PFSK-1 (cell line): ENCODE data around the gene CD34.

Experiments
- FOXP2 ChIP-seq: optimal IDR thresholded peaks from 2 replicates; pipeline ENCODE3; 2011; ENCODE audit warnings: borderline replicate concordance, control low read depth, inconsistent platforms; ENCODE audit not compliant: insufficient read depth; ENCODE audit errors: extremely low read length, extremely low read depth
- POLR2AphosphoS5 ChIP-seq: IDR thresholded peaks from 2 replicates; pipeline ENCODE4 v1.6.1; 2012; ENCODE audit warnings: low read depth, mild to moderate bottlenecking, control low read depth, low read length, moderate library complexity
- SIN3A ChIP-seq: IDR thresholded peaks from 2 replicates; pipeline ENCODE4 v1.6.1; 2012; ENCODE audit warnings: mild to moderate bottlenecking, low read length, moderate library complexity, borderline replicate concordance; ENCODE audit not compliant: insufficient read depth
- TAF1 ChIP-seq: IDR thresholded peaks from 2 replicates; pipeline ENCODE4 v1.6.1; 2012; ENCODE audit warnings: low read length, control low read depth, borderline replicate concordance; ENCODE audit not compliant: insufficient read depth
- TF ChIP-seq, protein P1 (sequence below), 2 experiments: IDR thresholded peaks; 2 replicates each; pipeline versions ENCODE4 v1.6.1 to v1.8.0; 2011 to 2012; ENCODE audit warnings: low read depth in 2 of 2, low read length in 2 of 2, control low read depth in 1 of 2, inconsistent platforms in 1 of 2, mild to moderate bottlenecking in 1 of 2, moderate library complexity in 1 of 2; ENCODE audit not compliant: insufficient read depth in 1 of 2

DNA sequence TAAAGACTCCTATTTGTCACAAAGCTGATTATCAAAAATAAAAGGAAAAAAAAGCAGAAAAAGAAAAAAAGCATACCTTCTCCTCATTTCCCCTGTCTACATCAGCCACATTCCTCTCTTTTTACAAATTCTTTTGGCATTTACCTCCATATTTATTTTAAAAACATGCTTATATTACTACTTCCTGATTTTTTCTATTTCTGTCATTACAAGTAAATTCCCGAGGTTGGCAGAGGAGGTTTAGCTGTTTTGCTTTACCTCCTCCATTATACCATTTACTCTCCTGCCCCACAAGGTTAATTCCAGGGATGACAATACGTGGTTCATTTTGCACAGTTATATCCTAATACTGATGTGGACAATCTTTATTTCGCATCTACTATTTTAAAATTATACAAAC lies 26.3 kb upstream of the CD34 start:
- TF ChIP-seq TAF1 (no peak), FOXP2 (no peak), POLR2AphosphoS5 (no peak), SIN3A (no peak)
- TF ChIP-seq, protein P1, sequence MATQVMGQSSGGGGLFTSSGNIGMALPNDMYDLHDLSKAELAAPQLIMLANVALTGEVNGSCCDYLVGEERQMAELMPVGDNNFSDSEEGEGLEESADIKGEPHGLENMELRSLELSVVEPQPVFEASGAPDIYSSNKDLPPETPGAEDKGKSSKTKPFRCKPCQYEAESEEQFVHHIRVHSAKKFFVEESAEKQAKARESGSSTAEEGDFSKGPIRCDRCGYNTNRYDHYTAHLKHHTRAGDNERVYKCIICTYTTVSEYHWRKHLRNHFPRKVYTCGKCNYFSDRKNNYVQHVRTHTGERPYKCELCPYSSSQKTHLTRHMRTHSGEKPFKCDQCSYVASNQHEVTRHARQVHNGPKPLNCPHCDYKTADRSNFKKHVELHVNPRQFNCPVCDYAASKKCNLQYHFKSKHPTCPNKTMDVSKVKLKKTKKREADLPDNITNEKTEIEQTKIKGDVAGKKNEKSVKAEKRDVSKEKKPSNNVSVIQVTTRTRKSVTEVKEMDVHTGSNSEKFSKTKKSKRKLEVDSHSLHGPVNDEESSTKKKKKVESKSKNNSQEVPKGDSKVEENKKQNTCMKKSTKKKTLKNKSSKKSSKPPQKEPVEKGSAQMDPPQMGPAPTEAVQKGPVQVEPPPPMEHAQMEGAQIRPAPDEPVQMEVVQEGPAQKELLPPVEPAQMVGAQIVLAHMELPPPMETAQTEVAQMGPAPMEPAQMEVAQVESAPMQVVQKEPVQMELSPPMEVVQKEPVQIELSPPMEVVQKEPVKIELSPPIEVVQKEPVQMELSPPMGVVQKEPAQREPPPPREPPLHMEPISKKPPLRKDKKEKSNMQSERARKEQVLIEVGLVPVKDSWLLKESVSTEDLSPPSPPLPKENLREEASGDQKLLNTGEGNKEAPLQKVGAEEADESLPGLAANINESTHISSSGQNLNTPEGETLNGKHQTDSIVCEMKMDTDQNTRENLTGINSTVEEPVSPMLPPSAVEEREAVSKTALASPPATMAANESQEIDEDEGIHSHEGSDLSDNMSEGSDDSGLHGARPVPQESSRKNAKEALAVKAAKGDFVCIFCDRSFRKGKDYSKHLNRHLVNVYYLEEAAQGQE (IDR thresholded peaks at IDR 0.05; ENCODE audit: insufficient read depth in 1 of 2, low read depth in 2 of 2, low read length in 2 of 2), result no peak
